Upper lobe of left lung (tissue), 4 donors: ENCODE results near the gene SYNJ2BP.

Source experiments
- EP300 ChIP-seq, 4 donors: sonication (generic); formaldehyde crosslinking; IDR thresholded peaks; one replicate each; pipeline ENCODE4 v1.5.1; 2017; ENCODE audit warnings: antibody characterized with exemption in 4 of 4, control low read depth in 2 of 4
- POLR2A ChIP-seq, 4 donors: fragments of 450-650 bp; IDR thresholded peaks; one replicate each; pipeline ENCODE4 v1.5.1; 2016 to 2017; ENCODE audit warnings: antibody characterized with exemption in 4 of 4, mild to moderate bottlenecking in 2 of 4
- POLR2AphosphoS5 ChIP-seq, 2 donors: sonication (generic); formaldehyde crosslinking; IDR thresholded peaks; one replicate each; pipeline ENCODE4 v1.5.1; 2017; ENCODE audit warnings: antibody characterized with exemption in 2 of 2
- TF ChIP-seq, protein P1 (sequence below), 6 experiments: fragments of 450-650 bp in 4 of 6; fragments of 200-600 bp in 2 of 6; sonication (generic) in 2 of 6; IDR thresholded peaks; one replicate each; pipeline ENCODE4 v1.5.1; 2016 to 2019; ENCODE audit warnings: antibody characterized with exemption in 6 of 6

DNA sequence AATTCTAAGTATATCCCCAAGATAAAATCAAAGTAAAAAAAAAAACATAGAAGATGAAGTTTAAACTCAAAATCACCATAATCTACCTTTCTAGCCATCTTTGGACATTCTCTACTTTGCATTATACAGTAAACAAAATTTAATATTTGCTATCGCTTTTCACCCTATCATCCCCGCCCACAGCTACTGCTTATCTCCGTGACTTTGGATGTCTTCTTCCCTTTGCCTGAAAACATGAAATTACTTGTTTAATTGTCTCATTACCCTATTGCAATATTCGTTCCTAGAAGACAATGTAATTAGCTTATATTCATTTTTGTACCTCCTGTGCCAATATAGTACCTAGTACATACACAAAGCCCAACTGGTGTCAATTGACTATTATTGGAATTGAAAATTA lies 9.3 kb downstream of the SYNJ2BP start:
- TF ChIP-seq POLR2A (IDR thresholded peaks at IDR 0.05) (no peak), POLR2AphosphoS5 (IDR thresholded peaks at IDR 0.05) (no peak), EP300 (IDR thresholded peaks at IDR 0.05) (no peak)
- TF ChIP-seq, protein P1, sequence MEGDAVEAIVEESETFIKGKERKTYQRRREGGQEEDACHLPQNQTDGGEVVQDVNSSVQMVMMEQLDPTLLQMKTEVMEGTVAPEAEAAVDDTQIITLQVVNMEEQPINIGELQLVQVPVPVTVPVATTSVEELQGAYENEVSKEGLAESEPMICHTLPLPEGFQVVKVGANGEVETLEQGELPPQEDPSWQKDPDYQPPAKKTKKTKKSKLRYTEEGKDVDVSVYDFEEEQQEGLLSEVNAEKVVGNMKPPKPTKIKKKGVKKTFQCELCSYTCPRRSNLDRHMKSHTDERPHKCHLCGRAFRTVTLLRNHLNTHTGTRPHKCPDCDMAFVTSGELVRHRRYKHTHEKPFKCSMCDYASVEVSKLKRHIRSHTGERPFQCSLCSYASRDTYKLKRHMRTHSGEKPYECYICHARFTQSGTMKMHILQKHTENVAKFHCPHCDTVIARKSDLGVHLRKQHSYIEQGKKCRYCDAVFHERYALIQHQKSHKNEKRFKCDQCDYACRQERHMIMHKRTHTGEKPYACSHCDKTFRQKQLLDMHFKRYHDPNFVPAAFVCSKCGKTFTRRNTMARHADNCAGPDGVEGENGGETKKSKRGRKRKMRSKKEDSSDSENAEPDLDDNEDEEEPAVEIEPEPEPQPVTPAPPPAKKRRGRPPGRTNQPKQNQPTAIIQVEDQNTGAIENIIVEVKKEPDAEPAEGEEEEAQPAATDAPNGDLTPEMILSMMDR (IDR thresholded peaks at IDR 0.05) = no peak
